SU-DHL-6 (cell line): ENCODE results near the gene SLC25A19.

Experiments
- EZH2phosphoT487 ChIP-seq: fragments of 200-600 bp; sonication (generic), shearing (Covaris generic); conservative IDR thresholded peaks from 2 replicates; pipeline ENCODE4 v1.6.1; 2018; ENCODE audit warnings: mild to moderate bottlenecking, antibody characterized with exemption, low read length, moderate library complexity, mixed read lengths
- TF ChIP-seq, protein P1 (sequence below): fragments of 200-600 bp; sonication (generic); IDR thresholded peaks from one replicate; pipeline ENCODE4 v1.5.1; 2017; ENCODE audit warnings: antibody characterized with exemption, mild to moderate bottlenecking, low read length, moderate library complexity; ENCODE audit not compliant: insufficient read depth, poor library complexity, severe bottlenecking

DNA sequence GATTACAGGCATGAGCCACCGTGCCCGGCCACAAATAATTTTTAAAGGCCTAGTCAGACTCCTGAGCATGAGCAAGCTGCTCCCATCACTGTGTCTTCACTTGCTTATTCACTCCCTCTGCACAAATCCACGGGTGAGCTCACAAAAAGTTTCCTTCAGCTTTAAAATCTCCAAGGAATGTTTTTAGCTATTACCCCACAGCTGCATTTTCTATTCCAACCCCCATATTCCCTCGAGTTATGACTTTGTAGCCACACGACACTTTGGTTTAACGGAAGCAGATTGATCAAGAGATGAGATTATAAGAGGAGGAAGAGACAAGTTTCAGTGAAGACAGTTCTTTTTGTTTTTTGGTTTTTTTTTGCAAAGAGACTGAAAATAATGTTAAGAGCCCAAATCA is 49.1 kb upstream of the SLC25A19 start:
- TF ChIP-seq, protein P1, sequence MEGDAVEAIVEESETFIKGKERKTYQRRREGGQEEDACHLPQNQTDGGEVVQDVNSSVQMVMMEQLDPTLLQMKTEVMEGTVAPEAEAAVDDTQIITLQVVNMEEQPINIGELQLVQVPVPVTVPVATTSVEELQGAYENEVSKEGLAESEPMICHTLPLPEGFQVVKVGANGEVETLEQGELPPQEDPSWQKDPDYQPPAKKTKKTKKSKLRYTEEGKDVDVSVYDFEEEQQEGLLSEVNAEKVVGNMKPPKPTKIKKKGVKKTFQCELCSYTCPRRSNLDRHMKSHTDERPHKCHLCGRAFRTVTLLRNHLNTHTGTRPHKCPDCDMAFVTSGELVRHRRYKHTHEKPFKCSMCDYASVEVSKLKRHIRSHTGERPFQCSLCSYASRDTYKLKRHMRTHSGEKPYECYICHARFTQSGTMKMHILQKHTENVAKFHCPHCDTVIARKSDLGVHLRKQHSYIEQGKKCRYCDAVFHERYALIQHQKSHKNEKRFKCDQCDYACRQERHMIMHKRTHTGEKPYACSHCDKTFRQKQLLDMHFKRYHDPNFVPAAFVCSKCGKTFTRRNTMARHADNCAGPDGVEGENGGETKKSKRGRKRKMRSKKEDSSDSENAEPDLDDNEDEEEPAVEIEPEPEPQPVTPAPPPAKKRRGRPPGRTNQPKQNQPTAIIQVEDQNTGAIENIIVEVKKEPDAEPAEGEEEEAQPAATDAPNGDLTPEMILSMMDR = no peak
- no peak for TF ChIP-seq EZH2phosphoT487
